ENCODE measurements around the gene GLI3.

Gene GLI3

GRCh38 chr7:42231043-42231787, 5.8 kb downstream of the GLI3 start:
- POLR2A ChIA-PET = no interaction called here

DNA sequence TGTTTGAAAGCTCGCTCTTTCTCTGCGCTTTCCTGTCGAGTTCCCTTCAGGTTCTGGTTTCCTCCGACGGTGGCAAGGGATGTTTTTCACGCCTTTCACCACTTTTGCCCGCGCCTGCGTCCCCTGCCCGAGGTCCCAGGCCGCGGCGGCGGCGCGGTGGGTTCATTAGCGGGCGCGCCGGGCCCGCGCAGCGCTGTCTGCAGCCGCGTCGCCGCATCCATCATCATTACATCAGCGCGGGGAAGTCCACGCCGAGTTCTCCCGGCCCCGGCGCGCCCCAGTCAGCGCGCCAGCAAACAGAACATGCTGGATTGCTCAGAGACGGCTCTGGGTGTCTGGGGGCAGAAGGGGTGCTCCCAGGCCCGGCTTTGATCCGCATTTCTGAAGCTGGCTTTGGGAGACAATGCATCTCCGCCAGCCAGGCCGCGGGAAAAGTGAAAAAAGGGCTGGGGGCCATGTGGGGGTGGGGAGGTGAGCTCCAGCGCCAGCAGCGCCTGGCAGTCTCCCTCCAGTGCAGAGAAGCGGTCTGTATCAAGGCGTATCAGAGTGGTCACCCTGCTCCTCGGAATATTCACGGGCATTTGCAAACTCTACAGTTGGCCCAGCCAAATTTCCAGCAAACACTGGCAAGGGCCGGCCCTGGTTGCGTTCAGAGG, 8.9 kb downstream of the GLI3 start:
- TF ChIP-seq FOXK2 (IDR thresholded peaks at IDR 0.05) (no peak), PKNOX1 (IDR thresholded peaks at IDR 0.05) (no peak), ELF4 (IDR thresholded peaks at IDR 0.05) (no peak), TARDBP (IDR thresholded peaks at IDR 0.05) (no peak), CTBP1 (IDR thresholded peaks at IDR 0.05; ENCODE audit: borderline replicate concordance) (no peak), LEF1 (IDR thresholded peaks at IDR 0.05; ENCODE audit: borderline replicate concordance) (no peak), L3MBTL2 (conservative IDR thresholded peaks at IDR 0.05) (no peak), SUZ12 (IDR thresholded peaks at IDR 0.05) (no peak), ARNT (IDR thresholded peaks at IDR 0.05) (no peak), NFRKB (IDR thresholded peaks at IDR 0.05) (no peak), HDGF (IDR thresholded peaks at IDR 0.05; ENCODE audit: borderline replicate concordance) (no peak), ZNF384 (IDR thresholded peaks at IDR 0.05) (no peak), SP1 (IDR thresholded peaks at IDR 0.05) (no peak), FOXM1 (IDR thresholded peaks at IDR 0.05; ENCODE audit: borderline replicate concordance) (no peak), FOXA1 (IDR thresholded peaks at IDR 0.05) (no peak), BHLHE40 (IDR thresholded peaks at IDR 0.05; ENCODE audit: borderline replicate concordance) (no peak)
- CTCF ChIA-PET = no interaction called here
- POLR2A ChIA-PET = no interaction called here
- no peak for DNase-seq (ENCODE audit: extremely low spot score)

More at GRCh38 chr7:42231043-42231787, 5.8 kb downstream of the GLI3 start:
- CTCF ChIA-PET = interaction anchor here (0.6 kb wide), 1 partner anchor 76 kb away, joined by 8 read pairs; no protein-coding TSS in a partner anchor
- no peak for DNase-seq (ENCODE audit: extremely low spot score)
- TF ChIP-seq ARNT (IDR thresholded peaks at IDR 0.05) (no peak), FOXA1 (IDR thresholded peaks at IDR 0.05) (no peak), L3MBTL2 (conservative IDR thresholded peaks at IDR 0.05) (no peak), TARDBP (IDR thresholded peaks at IDR 0.05) (no peak), PKNOX1 (IDR thresholded peaks at IDR 0.05) (no peak), NFRKB (IDR thresholded peaks at IDR 0.05) (no peak), BHLHE40 (IDR thresholded peaks at IDR 0.05; ENCODE audit: borderline replicate concordance) (no peak), CTBP1 (IDR thresholded peaks at IDR 0.05; ENCODE audit: borderline replicate concordance) (no peak), FOXM1 (IDR thresholded peaks at IDR 0.05; ENCODE audit: borderline replicate concordance) (no peak), SP1 (IDR thresholded peaks at IDR 0.05) (no peak), ELF4 (IDR thresholded peaks at IDR 0.05) (no peak), SUZ12 (IDR thresholded peaks at IDR 0.05) (no peak), FOXK2 (IDR thresholded peaks at IDR 0.05) (no peak), ZNF384 (IDR thresholded peaks at IDR 0.05) (no peak), HDGF (IDR thresholded peaks at IDR 0.05; ENCODE audit: borderline replicate concordance) (no peak), LEF1 (IDR thresholded peaks at IDR 0.05; ENCODE audit: borderline replicate concordance) (no peak)

DNA sequence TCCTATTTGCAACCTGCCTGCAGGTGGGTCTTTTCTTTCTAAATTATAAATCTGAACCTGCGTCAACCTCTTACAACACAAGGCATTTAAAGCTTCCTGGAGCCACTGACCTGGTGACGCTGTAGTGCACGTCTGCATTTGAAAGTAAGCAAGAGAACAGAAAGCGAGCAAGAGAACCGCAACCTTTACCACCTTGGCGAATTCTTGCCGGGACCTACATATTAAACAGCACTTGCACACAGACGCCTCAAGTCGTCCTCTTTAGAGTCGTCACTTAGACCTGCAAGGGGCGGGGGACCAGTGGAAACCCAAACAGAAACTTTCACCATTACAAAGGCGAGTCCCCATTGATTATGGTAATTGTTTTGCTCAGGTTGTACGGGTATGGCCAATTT, 9.5 kb downstream of the GLI3 start:
- DNase-seq (ENCODE audit: extremely low spot score) = no peak
- POLR2A ChIA-PET = interaction anchor here (1.4 kb wide), 1 partner anchor 10 kb away, joined by 3 read pairs; the partner anchor contains the start of gene GLI3
- CTCF ChIA-PET = no interaction called here
- TF ChIP-seq SP1 (IDR thresholded peaks at IDR 0.05) (no peak), LEF1 (IDR thresholded peaks at IDR 0.05; ENCODE audit: borderline replicate concordance) (no peak), PKNOX1 (IDR thresholded peaks at IDR 0.05) (no peak), HDGF (IDR thresholded peaks at IDR 0.05; ENCODE audit: borderline replicate concordance) (no peak), ARNT (IDR thresholded peaks at IDR 0.05) (no peak), NFRKB (IDR thresholded peaks at IDR 0.05) (no peak), FOXM1 (IDR thresholded peaks at IDR 0.05; ENCODE audit: borderline replicate concordance) (no peak), TARDBP (IDR thresholded peaks at IDR 0.05) (no peak), L3MBTL2 (conservative IDR thresholded peaks at IDR 0.05) (no peak), ZNF384 (IDR thresholded peaks at IDR 0.05) (no peak), CTBP1 (IDR thresholded peaks at IDR 0.05; ENCODE audit: borderline replicate concordance) (no peak), FOXA1 (IDR thresholded peaks at IDR 0.05) (no peak), FOXK2 (IDR thresholded peaks at IDR 0.05) (no peak), ELF4 (IDR thresholded peaks at IDR 0.05) (no peak)

DNA sequence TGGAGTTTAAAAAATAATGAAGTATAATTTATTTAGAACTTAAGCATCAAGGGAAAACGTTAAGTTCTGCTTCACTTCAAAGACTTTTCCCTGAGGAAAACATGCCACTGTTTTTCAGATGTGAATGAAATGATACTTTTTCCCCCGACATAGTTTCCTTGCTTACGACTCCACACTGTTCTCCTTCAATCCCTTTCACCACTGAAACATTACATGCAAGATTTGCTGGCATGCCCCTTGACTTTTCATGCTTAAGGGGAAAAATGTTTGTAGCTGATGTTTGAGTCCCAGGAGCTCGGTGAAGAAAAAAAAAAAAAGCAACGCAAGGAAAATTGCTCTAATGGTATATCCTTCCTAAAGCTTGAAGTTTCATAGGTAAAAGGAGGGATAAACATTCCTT, 10.0 kb downstream of the GLI3 start:
- ChIA-PET CTCF (no interaction called here), POLR2A (interaction anchor here (1.4 kb wide), 1 partner anchor 10 kb away, joined by 3 read pairs; the partner anchor contains the start of gene GLI3)
- DNase-seq (ENCODE audit: extremely low spot score) = no peak
- TF ChIP-seq NFRKB (IDR thresholded peaks at IDR 0.05) = no peak
- TF ChIP-seq LEF1 (IDR thresholded peaks at IDR 0.05; ENCODE audit: borderline replicate concordance) = no peak
- TF ChIP-seq FOXK2 (IDR thresholded peaks at IDR 0.05) = no peak
- no peak for TF ChIP-seq FOXA1 (IDR thresholded peaks at IDR 0.05)
- no peak for TF ChIP-seq BHLHE40 (IDR thresholded peaks at IDR 0.05; ENCODE audit: borderline replicate concordance)
- TF ChIP-seq TARDBP (IDR thresholded peaks at IDR 0.05) = no peak
- TF ChIP-seq ZNF384 (IDR thresholded peaks at IDR 0.05) = no peak
- TF ChIP-seq SP1 (IDR thresholded peaks at IDR 0.05) = no peak
- no peak for TF ChIP-seq ELF4 (IDR thresholded peaks at IDR 0.05)
- no peak for TF ChIP-seq L3MBTL2 (conservative IDR thresholded peaks at IDR 0.05)
- TF ChIP-seq HDGF (IDR thresholded peaks at IDR 0.05; ENCODE audit: borderline replicate concordance) = no peak
- no peak for TF ChIP-seq ARNT (IDR thresholded peaks at IDR 0.05)
- no peak for TF ChIP-seq SUZ12 (IDR thresholded peaks at IDR 0.05)
- no peak for TF ChIP-seq PKNOX1 (IDR thresholded peaks at IDR 0.05)
- TF ChIP-seq CTBP1 (IDR thresholded peaks at IDR 0.05; ENCODE audit: borderline replicate concordance) = no peak
- no peak for TF ChIP-seq FOXM1 (IDR thresholded peaks at IDR 0.05; ENCODE audit: borderline replicate concordance)
